ENCODE data around the gene SUPT4H1.

SUPT4H1 gene

GRCh38 chr17:58324056-58324408 is 28.0 kb downstream of the SUPT4H1 start:
- no peak overlapping the region for H3K23ac ChIP-seq (ENCODE audit: low read length)
- no CpG with 5 or more reads among the region's 13 CpGs for WGBS (ENCODE audit: extremely low coverage, insufficient coverage, insufficient read length)

GRCh38 chr17:58323366-58324055 is 28.5 kb downstream of the SUPT4H1 start:
- no peak overlapping the region for H3K4me3 ChIP-seq (ENCODE audit: low read depth, low read length)
- no CpG with 5 or more reads among the region's 8 CpGs for WGBS (ENCODE audit: extremely low coverage, insufficient coverage, insufficient read length)

More at GRCh38 chr17:58324056-58324408, 28.0 kb downstream of the SUPT4H1 start:
- Histone ChIP-seq H2BK5ac (ENCODE audit: low read depth, low read length, poor library complexity) (peak overlapping the region; percentile 6), H3K14ac (ENCODE audit: low read length) (peak overlapping the region; percentile 46), H3K27me3 (ENCODE audit: insufficient read depth, low read length) (no peaks in the 10 kb centered on the region), H3K4me2 (ENCODE audit: low read length) (peak overlapping the region; percentile 85), H3K79me1 (ENCODE audit: low read length) (peaks cover 7% of the 10 kb centered on the region), H4K8ac (ENCODE audit: low read depth, low read length) (peak overlapping the region; percentile 80), H3K9me3 (ENCODE audit: insufficient read depth, low read depth, low read length) (no peaks in the 10 kb centered on the region), H3K18ac (ENCODE audit: low read length) (peak overlapping the region; percentile 28), H4K12ac (ENCODE audit: low read depth, low read length) (peak overlapping the region; percentile 45), H4K91ac (ENCODE audit: low read depth, low read length) (peak overlapping the region; percentile 64), H3K9ac (ENCODE audit: low read length) (no peak overlapping the region), H3K27ac (ENCODE audit: low read depth, low read length) (no peak overlapping the region), H3K79me2 (ENCODE audit: control insufficient read depth, insufficient read depth, low read length, poor library complexity) (peaks cover 4% of the 10 kb centered on the region), H3K4ac (ENCODE audit: low read depth, low read length) (no peak overlapping the region), H3K36me3 (ENCODE audit: control insufficient read depth in 1 of 2, insufficient read depth in 2 of 2, low read length in 2 of 2) (no peaks in the 10 kb centered on the region), H2BK120ac (ENCODE audit: insufficient read depth, low read length, poor library complexity) (peak overlapping the region; percentile 37), H2AFZ (ENCODE audit: insufficient read depth, low read length, poor library complexity) (peak overlapping the region; percentile 68), H2AK5ac (ENCODE audit: low read length) (no peak overlapping the region), H3K4me3 (ENCODE audit: low read depth, low read length) (peak overlapping the region; percentile 39), H2BK12ac (ENCODE audit: low read length) (peak overlapping the region; percentile 25), H3K4me1 (ENCODE audit: control insufficient read depth in 1 of 2, insufficient read depth in 2 of 2, low read length in 2 of 2) (peaks cover 16 to 24% of the 10 kb centered on the region in 2 experiments)
- DNase-seq: no peak

DNA sequence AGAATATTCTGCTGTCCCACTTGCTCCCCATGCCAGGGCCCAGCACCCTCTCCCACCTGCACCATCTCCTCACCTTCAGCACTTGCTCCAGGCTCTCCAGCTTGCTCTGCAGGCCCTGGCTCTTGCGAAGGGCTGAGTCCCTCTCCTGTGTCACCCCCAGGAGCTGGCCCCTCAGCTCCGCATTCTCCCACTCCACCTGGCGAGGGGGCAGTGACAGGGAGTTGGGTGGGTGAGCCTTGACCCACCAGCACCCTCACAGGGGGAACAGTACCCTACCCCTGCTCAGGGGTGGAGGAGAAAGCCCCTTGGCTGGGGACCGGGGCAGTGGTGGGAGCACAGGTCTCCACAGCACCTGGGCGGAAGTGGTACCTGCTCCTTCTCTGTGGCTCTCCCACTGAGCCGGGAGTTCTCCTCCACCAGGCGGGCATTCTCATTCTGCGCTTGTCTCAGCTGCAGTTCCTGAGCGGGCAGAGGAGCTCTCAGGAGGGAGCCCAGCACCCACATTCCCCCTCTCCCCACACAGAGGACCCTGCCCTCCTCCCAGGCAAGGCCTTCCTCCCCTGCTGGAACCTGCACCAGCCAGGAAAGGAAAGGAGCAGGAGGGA is 29.3 kb downstream of the SUPT4H1 start:
- H3K4me3 ChIP-seq (ENCODE audit: low read depth, low read length): no peak overlapping the region
- H3K18ac ChIP-seq (ENCODE audit: low read length): no peak overlapping the region
- H2BK5ac ChIP-seq (ENCODE audit: low read depth, low read length, poor library complexity): no peak overlapping the region
- no peak overlapping the region for H2AK5ac ChIP-seq (ENCODE audit: low read length)
- H3K36me3 ChIP-seq (ENCODE audit: control insufficient read depth in 1 of 2, insufficient read depth in 2 of 2, low read length in 2 of 2): no peaks in the 10 kb centered on the region
- no peak overlapping the region for H3K4me2 ChIP-seq (ENCODE audit: low read length)
- WGBS (ENCODE audit: extremely low coverage, insufficient coverage, insufficient read length): no CpG with 5 or more reads among the region's 9 CpGs
- H3K79me2 ChIP-seq (ENCODE audit: control insufficient read depth, insufficient read depth, low read length, poor library complexity): peaks cover 4% of the 10 kb centered on the region
- no peak overlapping the region for H3K4ac ChIP-seq (ENCODE audit: low read depth, low read length)
- H4K8ac ChIP-seq (ENCODE audit: low read depth, low read length): no peak overlapping the region
- H2BK120ac ChIP-seq (ENCODE audit: insufficient read depth, low read length, poor library complexity): no peak overlapping the region
- H4K12ac ChIP-seq (ENCODE audit: low read depth, low read length): no peak overlapping the region
- no peak overlapping the region for H3K27ac ChIP-seq (ENCODE audit: low read depth, low read length)
- DNase-seq: no peak
- H2AFZ ChIP-seq (ENCODE audit: insufficient read depth, low read length, poor library complexity): no peak overlapping the region
- H3K23ac ChIP-seq (ENCODE audit: low read length): no peak overlapping the region
- no peak overlapping the region for H2BK12ac ChIP-seq (ENCODE audit: low read length)
- no peak overlapping the region for H3K14ac ChIP-seq (ENCODE audit: low read length)
- no peaks in the 10 kb centered on the region for H3K27me3 ChIP-seq (ENCODE audit: insufficient read depth, low read length)
- no peaks in the 10 kb centered on the region for H3K9me3 ChIP-seq (ENCODE audit: insufficient read depth, low read depth, low read length)
- H4K91ac ChIP-seq (ENCODE audit: low read depth, low read length): no peak overlapping the region
- no peak overlapping the region for H3K9ac ChIP-seq (ENCODE audit: low read length)
- H3K79me1 ChIP-seq (ENCODE audit: low read length): peaks cover 7% of the 10 kb centered on the region
- H3K4me1 ChIP-seq (ENCODE audit: control insufficient read depth in 1 of 2, insufficient read depth in 2 of 2, low read length in 2 of 2): peaks cover 16 to 24% of the 10 kb centered on the region in 2 experiments

More at GRCh38 chr17:58323366-58324055, 28.5 kb downstream of the SUPT4H1 start:
- H3K36me3 ChIP-seq (ENCODE audit: control insufficient read depth in 1 of 2, insufficient read depth in 2 of 2, low read length in 2 of 2): no peaks in the 10 kb centered on the region
- H3K9ac ChIP-seq (ENCODE audit: low read length): no peak overlapping the region
- H2BK120ac ChIP-seq (ENCODE audit: insufficient read depth, low read length, poor library complexity): peak overlapping the region; percentile 37
- H2BK12ac ChIP-seq (ENCODE audit: low read length): peak overlapping the region; percentile 25
- no peak overlapping the region for H3K4ac ChIP-seq (ENCODE audit: low read depth, low read length)
- no peak for DNase-seq
- H3K4me1 ChIP-seq (ENCODE audit: control insufficient read depth in 1 of 2, insufficient read depth in 2 of 2, low read length in 2 of 2): peaks cover 16 to 24% of the 10 kb centered on the region in 2 experiments
- no peak overlapping the region for H3K18ac ChIP-seq (ENCODE audit: low read length)
- H3K4me2 ChIP-seq (ENCODE audit: low read length): peak overlapping the region; percentile 85
- H2AK5ac ChIP-seq (ENCODE audit: low read length): no peak overlapping the region
- H3K27me3 ChIP-seq (ENCODE audit: insufficient read depth, low read length): no peaks in the 10 kb centered on the region
- H3K23ac ChIP-seq (ENCODE audit: low read length): no peak overlapping the region
- H3K9me3 ChIP-seq (ENCODE audit: insufficient read depth, low read depth, low read length): no peaks in the 10 kb centered on the region
- H3K79me1 ChIP-seq (ENCODE audit: low read length): peaks cover 7% of the 10 kb centered on the region
- H4K8ac ChIP-seq (ENCODE audit: low read depth, low read length): peak overlapping the region; percentile 80
- H3K79me2 ChIP-seq (ENCODE audit: control insufficient read depth, insufficient read depth, low read length, poor library complexity): peaks cover 4% of the 10 kb centered on the region
- H4K91ac ChIP-seq (ENCODE audit: low read depth, low read length): no peak overlapping the region
- no peak overlapping the region for H2BK5ac ChIP-seq (ENCODE audit: low read depth, low read length, poor library complexity)
- H2AFZ ChIP-seq (ENCODE audit: insufficient read depth, low read length, poor library complexity): no peak overlapping the region
- peak overlapping the region; percentile 46 for H3K14ac ChIP-seq (ENCODE audit: low read length)
- no peak overlapping the region for H3K27ac ChIP-seq (ENCODE audit: low read depth, low read length)
- H4K12ac ChIP-seq (ENCODE audit: low read depth, low read length): peak overlapping the region; percentile 45

GRCh38 chr17:58321571-58322525 is 30.2 kb downstream of the SUPT4H1 start:
- Histone ChIP-seq H3K27ac (ENCODE audit: low read depth, low read length) (no peak overlapping the region), H3K23ac (ENCODE audit: low read length) (no peak overlapping the region), H3K36me3 (ENCODE audit: control insufficient read depth in 1 of 2, insufficient read depth in 2 of 2, low read length in 2 of 2) (no peaks in the 10 kb centered on the region), H3K79me2 (ENCODE audit: control insufficient read depth, insufficient read depth, low read length, poor library complexity) (peaks cover 4% of the 10 kb centered on the region), H3K4me3 (ENCODE audit: low read depth, low read length) (no peak overlapping the region), H3K9me3 (ENCODE audit: insufficient read depth, low read depth, low read length) (no peaks in the 10 kb centered on the region), H2BK5ac (ENCODE audit: low read depth, low read length, poor library complexity) (no peak overlapping the region), H3K4me1 (ENCODE audit: control insufficient read depth in 1 of 2, insufficient read depth in 2 of 2, low read length in 2 of 2) (peaks cover 16 to 24% of the 10 kb centered on the region in 2 experiments), H3K18ac (ENCODE audit: low read length) (no peak overlapping the region), H3K9ac (ENCODE audit: low read length) (no peak overlapping the region), H3K79me1 (ENCODE audit: low read length) (peaks cover 7% of the 10 kb centered on the region), H2BK12ac (ENCODE audit: low read length) (no peak overlapping the region), H2AFZ (ENCODE audit: insufficient read depth, low read length, poor library complexity) (no peak overlapping the region), H3K4me2 (ENCODE audit: low read length) (no peak overlapping the region), H3K4ac (ENCODE audit: low read depth, low read length) (no peak overlapping the region), H4K12ac (ENCODE audit: low read depth, low read length) (no peak overlapping the region), H2BK120ac (ENCODE audit: insufficient read depth, low read length, poor library complexity) (no peak overlapping the region), H2AK5ac (ENCODE audit: low read length) (no peak overlapping the region), H4K91ac (ENCODE audit: low read depth, low read length) (no peak overlapping the region), H4K8ac (ENCODE audit: low read depth, low read length) (no peak overlapping the region), H3K14ac (ENCODE audit: low read length) (no peak overlapping the region), H3K27me3 (ENCODE audit: insufficient read depth, low read length) (no peaks in the 10 kb centered on the region)
- no peak for DNase-seq
- WGBS (ENCODE audit: extremely low coverage, insufficient coverage, insufficient read length): no CpG with 5 or more reads among the region's 18 CpGs
